Ovary (tissue), 9 donors: Measurements from ENCODE around the gene PPIB. TPM values are rescaled to one million over a fixed set of nuclear protein-coding genes. Genes with fewer than 3 reads are reported as not detected.

ENCODE experiments used
- DNase-seq, 5 donors: peaks; one replicate each; pipeline ENCODE4 v3.0.0-alpha.2; 2019 to 2020
- H3K27ac ChIP-seq, 2 donors: fragments of 200-600 bp; one replicate each; pipeline versions ENCODE4 v1.5.1 to v1.8.0; 2019 to 2022
- H3K27me3 ChIP-seq: fragments of 200-600 bp; one replicate; pipeline ENCODE4 v1.8.0; 2022
- H3K36me3 ChIP-seq: fragments of 200-600 bp; sonication (generic); one replicate; pipeline ENCODE4 v1.5.1; 2019
- H3K4me1 ChIP-seq: one replicate; pipeline ENCODE4 v1.8.1; 2013; ENCODE audit warnings: mild to moderate bottlenecking, moderate library complexity; ENCODE audit not compliant: insufficient read depth
- H3K4me3 ChIP-seq: fragments of 200-600 bp; sonication (generic); one replicate; pipeline ENCODE4 v1.5.1; 2017
- H3K9me3 ChIP-seq, 2 donors: fragments of 200-600 bp in 1 of 2; sonication (generic) in 1 of 2; one replicate each; pipeline versions ENCODE4 v1.5.1 to v1.8.1; 2013 to 2019; ENCODE audit warnings: mild to moderate bottlenecking in 1 of 2, moderate library complexity in 1 of 2
- EP300 ChIP-seq: sonication (generic); formaldehyde crosslinking; IDR thresholded peaks from one replicate; pipeline ENCODE4 v1.6.1; 2017; ENCODE audit warnings: antibody characterized with exemption
- POLR2A ChIP-seq: fragments of 450-650 bp; IDR thresholded peaks from one replicate; pipeline ENCODE4 v1.6.1; 2017; ENCODE audit warnings: antibody characterized with exemption, mild to moderate bottlenecking, moderate library complexity
- WGBS, 3 donors: extraction: QIAGEN DNeasy Blood & Tissue Kit in 1 of 3; methylation state at CpG; one replicate each; pipeline versions ENCODE4 v1.1.5 to v1.1.7; 2013 to 2017; 5-methylcytosine and 5-hydroxymethylcytosine counted together
- intact Hi-C, 4 donors: fragments of 100-400 bp; cut with DNase I; formaldehyde crosslinking; loops; one replicate each; pipeline versions ENCODE4 v1.11.0 to v1.15.1; 2022 to 2023
- polyA plus RNA-seq, 2 donors: library from polyadenylated mRNA; stranded (reverse); fragments of 200-250 nt in 1 of 2; fragments of 350-450 nt in 1 of 2; fragmentation: Illumina TruSeq in 1 of 2; extraction: RNeasy Lipid Tissue Mini Kit (QIAGEN cat#74804) in 1 of 2; gene quantifications; one replicate each; pipeline ENCODE4 v1.2.3, GENCODE V29; 2013 to 2014
- total RNA-seq, 7 donors: library from RNA; depleted of rRNA in 2 of 7; stranded (reverse); fragments of >200 nt in 2 of 7; fragmentation: NEBNext Ultra II Directional in 3 of 7; extraction: Animal tissue kit (Norgen Biotek cat#: 25700) in 3 of 7; gene quantifications; one replicate each; pipeline versions ENCODE4 v1.1.0 to v1.2.4, GENCODE V29; 2016 to 2023
- TF ChIP-seq, protein P1 (sequence below), 3 donors: fragments of 450-650 bp in 2 of 3; fragments of 200-600 bp in 1 of 3; IDR thresholded peaks; one replicate each; pipeline versions ENCODE4 v1.5.1 to v1.8.0; 2016 to 2022; ENCODE audit warnings: antibody characterized with exemption in 3 of 3, mild to moderate bottlenecking in 1 of 3
- donor health status: DM: no; HTN: no; CAD: no; lungs with moderate emphysema.
- donor health status: DM: no; HTN: no; CAD: no.
- donor health status: Bipolar disorder and iron deficiency.
- donor health status: DM: yes; HTN: yes; CAD: no.
- donor health status: DM: no; HTN: no; CAD: no.
- donor health status: DM: yes; HTN: yes; CAD: no.

The PPIB gene
- total and polyA plus RNA-seq, 9 donors: 201 to 589 (median 393) TPM

DNA sequence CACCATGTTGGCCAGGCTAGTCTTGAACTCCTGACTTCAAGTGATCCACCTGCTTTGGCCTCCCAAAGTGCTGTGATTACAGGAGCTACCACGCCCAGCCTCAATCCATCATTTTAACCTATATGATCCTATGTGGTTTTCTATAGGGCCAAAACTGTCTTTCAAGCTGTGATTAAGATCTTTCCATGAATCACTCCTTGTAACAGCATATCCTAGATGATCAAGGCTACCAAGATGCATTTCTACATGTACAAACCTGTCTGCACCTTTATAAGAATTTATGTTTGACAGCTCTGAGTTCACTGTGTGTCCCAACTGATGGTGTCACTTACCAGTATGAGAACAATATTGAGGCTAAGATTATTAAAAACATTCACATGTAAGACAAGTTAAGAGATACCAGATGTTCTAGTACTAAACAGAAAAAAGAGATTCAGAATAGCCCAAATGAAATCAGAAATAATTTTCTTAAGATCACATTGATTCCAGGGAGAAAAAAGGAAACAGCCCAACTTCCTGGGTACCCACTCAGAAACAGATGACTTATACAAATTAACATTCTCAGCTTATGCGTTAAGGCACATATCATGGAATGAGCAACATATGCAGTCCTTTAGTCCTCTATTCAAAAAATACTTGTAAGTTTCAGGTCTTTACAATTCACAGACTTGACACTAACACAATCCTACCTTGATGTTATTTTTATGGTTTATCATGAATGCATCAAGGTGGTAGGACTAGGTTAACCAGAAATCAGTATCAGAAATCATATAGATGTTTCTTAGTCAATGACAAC, 24.8 kb upstream of the PPIB start:
- Histone ChIP-seq H3K4me3 (no peak overlapping the region), H3K9me3 (no peaks in the 10 kb centered on the region), H3K27ac (no peak overlapping the region), H3K4me1 (no peaks in the 10 kb centered on the region), H3K36me3 (no peaks in the 10 kb centered on the region), H3K27me3 (no peaks in the 10 kb centered on the region)
- no peak for DNase-seq
- WGBS, 3 donors: 91 to 98% (median 98%) methylated on average over 2 of the region's 2 CpGs
- intact Hi-C loops: no loop called here
- TF ChIP-seq EP300 (no peak), POLR2A (no peak)
- TF ChIP-seq, protein P1, sequence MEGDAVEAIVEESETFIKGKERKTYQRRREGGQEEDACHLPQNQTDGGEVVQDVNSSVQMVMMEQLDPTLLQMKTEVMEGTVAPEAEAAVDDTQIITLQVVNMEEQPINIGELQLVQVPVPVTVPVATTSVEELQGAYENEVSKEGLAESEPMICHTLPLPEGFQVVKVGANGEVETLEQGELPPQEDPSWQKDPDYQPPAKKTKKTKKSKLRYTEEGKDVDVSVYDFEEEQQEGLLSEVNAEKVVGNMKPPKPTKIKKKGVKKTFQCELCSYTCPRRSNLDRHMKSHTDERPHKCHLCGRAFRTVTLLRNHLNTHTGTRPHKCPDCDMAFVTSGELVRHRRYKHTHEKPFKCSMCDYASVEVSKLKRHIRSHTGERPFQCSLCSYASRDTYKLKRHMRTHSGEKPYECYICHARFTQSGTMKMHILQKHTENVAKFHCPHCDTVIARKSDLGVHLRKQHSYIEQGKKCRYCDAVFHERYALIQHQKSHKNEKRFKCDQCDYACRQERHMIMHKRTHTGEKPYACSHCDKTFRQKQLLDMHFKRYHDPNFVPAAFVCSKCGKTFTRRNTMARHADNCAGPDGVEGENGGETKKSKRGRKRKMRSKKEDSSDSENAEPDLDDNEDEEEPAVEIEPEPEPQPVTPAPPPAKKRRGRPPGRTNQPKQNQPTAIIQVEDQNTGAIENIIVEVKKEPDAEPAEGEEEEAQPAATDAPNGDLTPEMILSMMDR (IDR thresholded peaks at IDR 0.05): no peak

GRCh38 chr15:64185146-64185911, 22.5 kb upstream of the PPIB start:
- Histone ChIP-seq H3K4me3 (no peak overlapping the region), H3K36me3 (no peaks in the 10 kb centered on the region), H3K4me1 (no peaks in the 10 kb centered on the region), H3K27me3 (no peaks in the 10 kb centered on the region), H3K27ac (no peak overlapping the region), H3K9me3 (no peaks in the 10 kb centered on the region)
- TF ChIP-seq POLR2A (no peak), EP300 (no peak)
- TF ChIP-seq, protein P1 (IDR thresholded peaks at IDR 0.05): no peak
- no peak for DNase-seq
- WGBS, 3 donors: 89 to 91% (median 90%) methylated on average over 9 of the region's 9 CpGs
- intact Hi-C loops: no loop called here

- 44 to 69% (median 55%) methylated on average over 4 of the region's 4 CpGs for WGBS, 3 donors
- no peak overlapping the region for H3K4me3 ChIP-seq
- no peaks in the 10 kb centered on the region for H3K27me3 ChIP-seq
- no peaks in the 10 kb centered on the region for H3K36me3 ChIP-seq
- no peak overlapping the region for H3K27ac ChIP-seq
- no peaks in the 10 kb centered on the region for H3K4me1 ChIP-seq
- intact Hi-C loops: no loop called here
- DNase-seq: no peak
- no peaks in the 10 kb centered on the region for H3K9me3 ChIP-seq
- TF ChIP-seq POLR2A (no peak), EP300 (no peak)
- TF ChIP-seq, protein P1 (IDR thresholded peaks at IDR 0.05): no peak
Measured at GRCh38 chr15:64182859-64183370, 20.1 kb upstream of the PPIB start.

DNA sequence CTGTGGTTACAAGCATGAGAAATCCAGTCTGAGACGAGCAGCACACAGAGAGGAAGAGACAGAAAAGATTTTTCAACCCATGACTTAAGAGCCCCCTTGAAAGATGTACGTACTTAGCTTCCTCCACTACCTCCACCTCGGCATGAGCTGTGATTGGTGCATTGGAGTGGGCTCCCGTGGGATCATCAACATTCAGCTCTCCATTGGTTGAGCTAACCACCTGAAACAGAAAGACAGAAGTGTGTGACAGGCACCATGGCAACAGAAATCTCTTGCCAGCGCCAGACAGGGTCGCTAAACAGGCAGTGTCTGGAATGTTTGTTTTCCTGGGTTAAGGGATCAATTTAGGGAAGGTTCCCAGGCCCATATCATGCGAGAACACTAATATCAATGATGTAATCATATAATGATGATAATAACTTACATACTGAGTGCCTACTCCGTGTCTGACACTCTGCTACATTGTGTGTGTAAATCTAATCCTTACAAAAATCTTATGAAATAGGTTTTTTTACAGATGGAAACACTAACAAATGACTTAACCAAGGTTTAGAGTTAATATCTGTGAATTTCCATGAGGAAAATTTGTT, 17.5 kb upstream of the PPIB start:
- TF ChIP-seq EP300: no peak
- TF ChIP-seq, protein P1 (IDR thresholded peaks at IDR 0.05): no peak
- TF ChIP-seq POLR2A: no peak
- Histone ChIP-seq H3K36me3 (no peaks in the 10 kb centered on the region), H3K27ac (no peak overlapping the region), H3K27me3 (no peaks in the 10 kb centered on the region), H3K9me3 (no peaks in the 10 kb centered on the region), H3K4me3 (no peak overlapping the region), H3K4me1 (no peaks in the 10 kb centered on the region)
- intact Hi-C loops: no loop called here
- WGBS, 3 donors: 77 to 78% (median 77%) methylated on average over 8 of the region's 8 CpGs
- DNase-seq: no peak
